Subcutaneous preadipocyte (primary cell): ENCODE measurements around the gene NKG7. TPM values are rescaled to one million over a fixed set of nuclear protein-coding genes. Genes with fewer than 3 reads are reported as not detected.

Experiments used
- total RNA-seq: library from RNA; depleted of rRNA; stranded (reverse); fragments of >200 nt; gene quantifications from 2 replicates; pipeline ENCODE4 v1.2.3, GENCODE V29; 2012

Gene NKG7, protein sequence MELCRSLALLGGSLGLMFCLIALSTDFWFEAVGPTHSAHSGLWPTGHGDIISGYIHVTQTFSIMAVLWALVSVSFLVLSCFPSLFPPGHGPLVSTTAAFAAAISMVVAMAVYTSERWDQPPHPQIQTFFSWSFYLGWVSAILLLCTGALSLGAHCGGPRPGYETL
- not detected in 2 replicates for total RNA-seq

DNA sequence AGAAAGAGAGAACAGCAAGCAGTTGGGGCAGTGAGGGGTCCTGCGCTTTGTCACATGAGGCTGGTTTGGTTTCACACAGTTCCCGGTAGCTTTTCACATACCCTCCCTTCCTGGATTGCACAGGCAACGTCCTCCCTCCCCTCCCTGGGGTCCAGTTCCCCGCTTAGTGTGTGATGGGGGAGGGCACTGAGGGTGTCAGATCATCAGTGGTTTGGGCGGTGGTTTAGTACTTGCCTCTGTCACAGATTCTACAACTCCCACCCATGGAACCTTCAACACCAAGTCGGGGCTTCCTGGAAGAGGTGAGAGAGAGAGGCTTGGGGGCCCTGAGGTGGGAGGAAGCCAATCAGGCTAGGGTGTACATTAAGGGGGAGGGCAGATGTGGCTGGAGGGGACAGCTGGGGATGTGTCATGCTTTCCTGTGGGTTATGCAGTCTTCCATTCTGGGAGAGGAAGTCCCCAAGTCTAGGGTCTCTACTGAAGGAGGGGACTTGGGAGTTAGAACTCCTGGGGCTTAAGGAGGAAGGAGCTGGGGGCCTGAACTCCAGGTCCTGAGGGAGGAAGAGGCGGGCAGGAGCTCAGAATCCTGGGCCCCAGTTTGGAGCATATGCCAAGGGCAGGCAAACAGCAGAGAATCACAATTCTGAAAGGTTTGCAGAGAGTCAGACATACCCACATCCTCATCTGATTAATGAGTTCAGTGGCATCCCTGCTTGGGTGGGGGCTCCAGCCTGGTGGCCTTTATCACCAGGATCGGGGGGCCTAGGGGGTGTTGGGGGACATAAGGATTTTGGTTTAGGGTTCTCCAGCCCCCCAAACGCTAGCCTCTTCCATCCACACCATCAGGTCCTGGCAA is at the start of gene NKG7:
Gene NKG7 (minus strand): TSS at position 6 of the 856 bp plus-strand sequence. CDS start 119 bp downstream, outside the sequence.

DNA sequence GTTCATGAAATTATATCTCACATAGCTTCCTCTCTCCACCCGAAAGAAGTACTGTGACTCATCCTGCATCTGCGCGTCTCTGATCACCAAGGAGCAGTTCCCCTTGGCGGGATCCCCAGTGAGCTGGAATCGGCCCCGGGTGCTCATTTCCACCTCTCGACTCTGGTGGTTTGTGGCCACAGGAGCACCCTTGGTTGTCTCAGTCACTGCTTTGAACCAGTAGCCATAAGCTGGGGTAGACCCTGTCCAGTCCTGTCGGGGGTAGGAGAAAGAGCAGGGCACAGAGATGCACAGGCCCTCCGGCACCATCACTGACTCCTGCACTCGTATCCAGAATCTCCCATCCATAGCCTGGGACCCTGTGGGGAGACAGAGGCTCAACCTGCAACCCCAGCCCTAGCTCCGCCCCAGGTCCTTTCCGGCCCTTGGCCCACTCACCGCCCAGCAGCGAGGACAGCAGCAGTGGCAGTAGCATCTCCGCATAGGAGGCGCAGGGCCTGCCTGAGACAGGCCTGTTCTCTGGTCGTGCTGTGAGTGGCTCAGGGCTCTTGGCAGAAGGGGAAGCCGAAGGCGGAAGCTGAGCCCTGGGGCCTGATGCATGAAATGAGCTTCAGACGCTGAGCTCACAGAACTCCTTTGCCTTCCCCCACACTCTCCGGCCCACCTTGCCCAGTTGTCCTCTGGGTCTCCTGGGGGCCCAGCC is 44.8 kb upstream of the NKG7 start, which contains the start of gene SIGLEC10:
Gene SIGLEC10 (minus strand): TSS at position 536 of the 703 bp plus-strand sequence. CDS start 61 bp downstream, at position 475.

DNA sequence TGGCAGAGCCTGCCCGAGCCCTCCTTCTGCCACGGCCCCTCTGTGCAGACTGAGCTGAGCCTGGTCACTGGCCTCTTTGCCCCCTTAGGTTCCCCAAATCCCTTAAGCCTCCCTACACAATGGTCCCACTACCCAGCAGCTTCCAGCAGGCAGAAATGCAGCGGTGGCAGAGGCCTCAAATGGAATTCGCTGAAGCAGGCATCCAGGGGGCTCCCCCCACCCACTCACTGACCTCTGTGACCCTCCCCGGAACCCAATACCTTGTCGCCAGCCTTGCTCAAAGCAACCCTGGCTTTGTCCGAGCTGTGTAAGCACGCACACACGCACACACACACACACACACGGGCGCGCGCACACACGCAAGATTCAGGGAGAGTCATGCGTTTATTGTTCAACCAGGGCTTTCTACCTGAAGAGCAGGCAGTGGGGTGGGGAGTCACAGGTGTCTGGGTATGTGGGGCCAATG is 15.5 kb upstream of the NKG7 start, which contains the start of gene LIM2:
Gene LIM2 (minus strand): TSS at position 51 of the 466 bp plus-strand sequence. CDS start 531 bp downstream, outside the sequence.

DNA sequence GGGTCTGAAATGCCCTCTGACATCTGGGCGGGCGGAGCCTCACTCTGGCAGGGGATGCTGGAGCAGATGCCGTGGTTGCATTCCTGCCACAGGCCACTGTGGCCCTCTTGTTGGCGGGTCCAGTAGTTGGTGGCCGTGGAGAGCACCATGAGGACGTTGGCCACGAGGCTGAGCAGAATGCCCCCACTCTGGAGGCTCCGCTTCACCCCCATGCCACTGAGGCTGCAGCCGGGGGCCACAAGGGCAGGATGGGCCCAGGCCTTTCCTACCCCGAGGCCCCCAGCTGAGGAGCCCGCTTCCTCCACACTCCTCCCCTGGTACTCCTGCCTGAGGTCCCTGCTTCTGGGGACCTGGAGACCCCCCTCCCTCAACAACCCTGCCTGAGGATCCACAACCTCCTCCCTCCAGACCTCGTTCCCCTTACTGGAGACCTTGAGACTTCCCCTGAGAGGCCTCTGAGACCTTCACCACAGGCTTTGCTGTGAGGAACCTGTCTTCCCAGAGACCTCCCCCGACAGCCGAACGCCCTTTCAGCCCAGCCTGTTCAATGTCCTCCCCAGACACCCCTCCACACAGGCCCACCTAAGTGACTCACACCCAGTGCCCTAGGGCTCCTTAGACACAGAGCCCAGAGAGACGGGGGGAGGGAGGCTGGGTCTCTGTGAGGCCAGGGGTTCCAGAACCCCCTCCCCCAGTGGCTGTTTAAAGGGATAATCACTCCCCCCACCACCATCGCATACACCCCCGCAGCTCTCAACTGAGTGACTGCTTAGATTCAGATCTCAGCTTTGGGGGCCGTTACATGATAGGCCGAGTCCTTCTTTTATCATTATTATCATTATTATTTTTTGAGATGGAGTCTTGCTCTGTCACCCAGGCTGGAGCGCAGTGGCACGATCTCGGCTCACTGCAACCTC is 3.8 kb downstream of the NKG7 start, which contains the start of gene CLDND2:
Gene CLDND2 (minus strand): TSS at position 638 of the 917 bp plus-strand sequence. CDS start 426 bp downstream, at position 212.

DNA sequence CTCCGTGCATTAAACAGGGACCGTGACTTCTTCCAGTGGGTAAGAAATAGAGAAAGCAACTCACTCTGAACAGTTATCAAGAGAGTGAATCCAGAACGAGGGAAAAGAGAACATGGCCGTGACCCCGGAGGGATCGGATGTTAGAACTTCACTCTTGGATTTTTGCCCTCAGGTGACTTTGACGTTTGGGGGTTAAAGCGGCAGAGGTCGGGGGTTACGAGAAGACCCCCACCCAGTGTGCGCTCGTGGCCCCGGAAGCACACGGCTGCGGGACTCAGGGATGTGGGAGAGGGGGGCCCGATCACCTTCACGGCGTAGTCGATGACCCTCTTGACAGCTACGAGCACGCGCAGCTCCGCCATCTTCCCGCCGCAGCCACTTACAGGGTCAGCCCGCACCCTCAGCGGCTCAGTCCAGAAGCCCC is 6.5 kb downstream of the NKG7 start, which contains the start of gene ETFB:
Gene ETFB (minus strand): TSS at position 424 of the 424 bp plus-strand sequence. CDS start 62 bp downstream, at position 362.

DNA sequence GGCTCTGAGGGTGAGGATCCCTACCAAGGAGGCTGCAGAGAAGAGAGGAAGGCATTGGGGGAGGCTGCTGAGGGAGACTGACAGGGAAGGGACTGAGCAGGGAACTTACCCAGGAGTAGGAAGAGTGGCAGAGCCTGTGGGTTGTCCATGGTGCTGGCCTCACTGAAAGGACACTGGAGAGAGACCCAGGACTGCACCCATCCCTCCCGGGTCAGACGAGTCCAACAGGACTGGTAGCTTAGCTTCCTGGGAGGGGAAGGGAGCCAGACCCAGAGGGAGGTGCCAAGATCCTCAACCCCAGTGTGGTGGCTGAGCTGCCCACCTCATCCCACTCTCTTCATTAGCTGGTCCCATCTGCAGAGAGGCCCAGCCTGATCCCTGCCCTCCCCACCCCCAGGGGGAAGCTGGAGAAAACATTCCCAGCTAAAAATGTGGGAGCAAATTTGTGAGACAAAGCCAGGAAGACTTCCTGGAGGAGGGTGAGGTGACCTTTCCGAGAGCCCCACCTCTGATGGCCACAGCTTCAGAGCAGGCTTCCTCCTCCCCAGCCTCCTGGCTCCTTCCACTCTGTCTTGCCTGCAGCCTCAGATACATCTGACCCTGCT is 30.4 kb downstream of the NKG7 start, which contains the start of gene VSIG10L:
Gene VSIG10L (minus strand): TSS at position 164 of the 605 bp plus-strand sequence. CDS start 15 bp downstream, at position 149.

Other genes starting within 250 kb of the NKG7 start
- gene SIGLEC9, start 247.7 kb downstream of the NKG7 start, total RNA-seq, result under 0.01 TPM in 1 of 2 replicates, not detected in the other
- not detected in 2 replicates for gene SIGLEC7, start 230.4 kb downstream of the NKG7 start, total RNA-seq
- not detected in 2 replicates for gene CD33, start 147.6 kb downstream of the NKG7 start, total RNA-seq
- not detected in 2 replicates for gene SIGLECL1, start 121.6 kb downstream of the NKG7 start, total RNA-seq
- gene IGLON5, start 61.0 kb downstream of the NKG7 start, total RNA-seq, result not detected in 2 replicates
- 0.73 and 0.98 TPM in 2 replicates for gene VSIG10L, start 30.5 kb downstream of the NKG7 start, total RNA-seq
- gene ETFB, start 6.3 kb downstream of the NKG7 start, total RNA-seq, result 121 and 213 TPM in 2 replicates
- gene CLDND2, start 3.7 kb downstream of the NKG7 start, total RNA-seq, result not detected in 2 replicates
- not detected in 2 replicates for gene LIM2, start 15.3 kb upstream of the NKG7 start, total RNA-seq
- gene C19orf84, start 17.9 kb upstream of the NKG7 start, total RNA-seq, result not detected in 2 replicates
- not detected in 2 replicates for gene SIGLEC10, start 45.0 kb upstream of the NKG7 start, total RNA-seq
- not detected in 2 replicates for gene SIGLEC8, start 85.8 kb upstream of the NKG7 start, total RNA-seq
- gene CEACAM18, start 105.9 kb upstream of the NKG7 start, total RNA-seq, result not detected in 2 replicates
- not detected in 2 replicates for gene SIGLEC12, start 129.1 kb upstream of the NKG7 start, total RNA-seq
- not detected in 2 replicates for gene SIGLEC6, start 159.0 kb upstream of the NKG7 start, total RNA-seq
- gene ZNF175, start 198.6 kb upstream of the NKG7 start, total RNA-seq, result 4.0 and 4.1 TPM in 2 replicates